K562 (cell line): Measurements from ENCODE around the gene NDFIP1. TPM values are rescaled to one million over a fixed set of nuclear protein-coding genes. Genes with fewer than 3 reads are reported as not detected.
"Not testable (repeated sequence)": the region's sequence is repeated elsewhere in the genome, so short reads cannot be mapped to it uniquely, and the experiment has no call there.

ENCODE experiments used
- ATAC-seq: fragments of 200-7000 bp; cut with Tn5 transposase; 3 replicates; pipeline ENCODE4 v1.9.1; 2020; ENCODE audit warnings: moderate library complexity
- BruUV-seq: library from RNA; stranded (reverse); fragments of 400-500 nt; replicated peaks from 2 replicates; lab custom pipeline; 2021; lab: Mats Ljungman, UMichigan
- CTCF ChIA-PET: fragments of 300-600 bp; formaldehyde crosslinking; extraction: SDS; loops from one replicate; lab custom pipeline; 2021; ENCODE audit warnings: low intra/inter-chr PET ratio; lab: Yijun Ruan, JAX
- POLR2A ChIA-PET: fragments of 300-600, 350-650 bp; sonication (Branson Sonifier 250); formaldehyde crosslinking; extraction: SDS; loops from one replicate; lab custom pipeline; 2021; ENCODE audit warnings: antibody characterized with exemption, inconsistent platforms; lab: Yijun Ruan, JAX
- DNase-seq, 4 experiments: peaks; one replicate each; pipeline versions ENCODE4 v3.0.0 to v3.0.0-alpha.2; 2011 to 2018; ENCODE audit warnings: low spot score in 3 of 4, mixed read lengths in 3 of 4; ENCODE audit errors: extremely low read depth in 1 of 4
- FAIRE-seq: peaks from 2 replicates; lab custom pipeline; 2011; peaks lifted over from hg19 to GRCh38; lab: Jason Lieb, UNC
- H2AFZ ChIP-seq: 2 replicates; pipeline ENCODE4 v1.6.0; 2011; ENCODE audit warnings: low read depth, low read length, control low read depth, inconsistent platforms
- H3K27ac ChIP-seq: fragments of 200-600 bp; 3 replicates; pipeline ENCODE4 v1.8.0; 2011; ENCODE audit warnings: low read depth, mild to moderate bottlenecking, control low read depth, inconsistent platforms, low read length, moderate library complexity, mixed read lengths; ENCODE audit errors: extremely low read depth
- H3K27me3 ChIP-seq, 2 experiments: fragments of 300-600 bp in 1 of 2; 2 replicates in 1 of 2; 3 replicates in 1 of 2; pipeline versions ENCODE4 v1.6.0 to v1.8.0; 2011; ENCODE audit warnings: inconsistent platforms in 2 of 2, low read length in 2 of 2, mild to moderate bottlenecking in 1 of 2, mixed read lengths in 1 of 2, moderate library complexity in 1 of 2; ENCODE audit not compliant: control insufficient read depth in 2 of 2, insufficient read depth in 2 of 2
- H3K36me3 ChIP-seq: fragments of 300-600 bp; 3 replicates; pipeline ENCODE4 v1.8.0; 2011; ENCODE audit warnings: mild to moderate bottlenecking, low read length, inconsistent platforms; ENCODE audit not compliant: control insufficient read depth, insufficient read depth
- H3K4me1 ChIP-seq, 2 experiments: fragments of 200-600 bp in 1 of 2; replicated peaks in 1 of 2; 2 replicates in 1 of 2; 3 replicates in 1 of 2; pipeline versions ENCODE4 v1.5.1 to v1.8.0; 2011; ENCODE audit warnings: inconsistent platforms in 2 of 2, low read length in 2 of 2, mild to moderate bottlenecking in 1 of 2, mixed read lengths in 1 of 2, moderate library complexity in 1 of 2; ENCODE audit not compliant: control insufficient read depth in 2 of 2, insufficient read depth in 2 of 2
- H3K4me2 ChIP-seq: 2 replicates; pipeline ENCODE4 v1.6.1; 2011; ENCODE audit warnings: low read length, control low read depth, inconsistent platforms, mixed read lengths; ENCODE audit not compliant: insufficient read depth
- H3K4me3 ChIP-seq: fragments of 200-600 bp; sonication (generic), shearing (Covaris generic); 2 replicates; pipeline ENCODE4 v1.5.1; 2016; ENCODE audit warnings: control low read depth, inconsistent platforms
- H3K79me2 ChIP-seq: fragments of 200-600 bp; 3 replicates; pipeline ENCODE4 v1.8.0; 2011; ENCODE audit warnings: low read length, inconsistent platforms; ENCODE audit not compliant: control insufficient read depth, insufficient read depth
- H3K9ac ChIP-seq, 2 experiments: 2 replicates each; pipeline versions ENCODE4 v1.6.0 to v1.6.1; 2011; ENCODE audit warnings: low read depth in 2 of 2, low read length in 2 of 2, control low read depth in 1 of 2, inconsistent platforms in 1 of 2, mild to moderate bottlenecking in 1 of 2, mixed read lengths in 1 of 2; ENCODE audit not compliant: insufficient read depth in 1 of 2
- H3K9me1 ChIP-seq: one replicate; pipeline ENCODE4 v1.6.0; 2011; ENCODE audit warnings: inconsistent platforms, mild to moderate bottlenecking, low read length, moderate library complexity; ENCODE audit not compliant: control insufficient read depth, insufficient read depth
- H3K9me3 ChIP-seq: replicated peaks from 2 replicates; pipeline ENCODE4 v1.5.1; 2011; ENCODE audit warnings: low read depth, low read length, inconsistent platforms; ENCODE audit not compliant: control insufficient read depth, insufficient read depth
- H4K20me1 ChIP-seq: replicated peaks from 2 replicates; pipeline ENCODE4 v1.6.1; 2011; ENCODE audit warnings: low read length, inconsistent platforms, mixed read lengths; ENCODE audit not compliant: control insufficient read depth, insufficient read depth
- CREM ChIP-seq: IDR thresholded peaks from 2 replicates; pipeline ENCODE4 v1.6.1; 2014; ENCODE audit warnings: antibody characterized with exemption, low read depth
- DPF2 ChIP-seq: fragments of 450-650 bp; IDR thresholded peaks from 2 replicates; pipeline ENCODE4 v1.6.1; 2016
- EP300 ChIP-seq: IDR thresholded peaks from 2 replicates; pipeline ENCODE4 v1.6.1; 2012; ENCODE audit warnings: low read length, improper control_type of control experiment
- FOXK2 ChIP-seq, 2 experiments: fragments of 450-650 bp; IDR thresholded peaks in 1 of 2; conservative IDR thresholded peaks in 1 of 2; 2 replicates each; pipeline ENCODE4 v1.6.1; 2016; ENCODE audit warnings: low read depth in 2 of 2, mild to moderate bottlenecking in 1 of 2
- JUND ChIP-seq, 2 experiments: IDR thresholded peaks; 2 replicates in 1 of 2; 3 replicates in 1 of 2; pipeline ENCODE4 v1.6.1; 2011; ENCODE audit warnings: borderline replicate concordance in 2 of 2, low read depth in 2 of 2, low read length in 2 of 2, improper control_type of control experiment in 1 of 2, missing biosample characterization in 1 of 2, missing genetic modification characterization in 1 of 2, missing genetic modification reagents in 1 of 2
- L3MBTL2 ChIP-seq: fragments of 450-650 bp; IDR thresholded peaks from 2 replicates; pipeline ENCODE4 v1.6.1; 2016; ENCODE audit warnings: mild to moderate bottlenecking, moderate library complexity
- MYNN ChIP-seq, 2 experiments: sonication (generic); formaldehyde crosslinking in 1 of 2; IDR thresholded peaks; 2 replicates each; pipeline versions ENCODE4 v1.5.0 to v1.6.1; 2016 to 2020; ENCODE audit warnings: antibody characterized with exemption in 1 of 2, missing genetic modification reagents in 1 of 2
- NR2C2 ChIP-seq, 2 experiments: fragments of 200-800 bp in 1 of 2; sonication (Bioruptor generic) in 1 of 2; sonication (generic) in 1 of 2; formaldehyde crosslinking in 1 of 2; IDR thresholded peaks; 2 replicates each; pipeline versions ENCODE4 v1.6.1 to v1.8.0; 2016 to 2022; ENCODE audit warnings: mild to moderate bottlenecking in 1 of 2, missing compliant biosample characterization in 1 of 2, missing genetic modification characterization in 1 of 2, missing genetic modification reagents in 1 of 2
- NRF1 ChIP-seq, 2 experiments: fragments of 450-650 bp; IDR thresholded peaks in 1 of 2; conservative IDR thresholded peaks in 1 of 2; 2 replicates each; pipeline ENCODE4 v1.6.1; 2014; ENCODE audit warnings: mild to moderate bottlenecking in 2 of 2
- TEAD4 ChIP-seq, 2 experiments: sonication (generic) in 1 of 2; formaldehyde crosslinking in 1 of 2; IDR thresholded peaks; 2 replicates each; pipeline versions ENCODE4 v1.6.1 to v1.8.0; 2012 to 2022; ENCODE audit warnings: borderline replicate concordance in 1 of 2, inconsistent platforms in 1 of 2, low read length in 1 of 2, mild to moderate bottlenecking in 1 of 2, missing genetic modification reagents in 1 of 2
- UBTF ChIP-seq, 2 experiments: IDR thresholded peaks; 2 replicates each; pipeline ENCODE4 v1.6.1; 2012; ENCODE audit warnings: improper control_type of control experiment in 2 of 2, low read depth in 2 of 2, low read length in 2 of 2, borderline replicate concordance in 1 of 2
- WGBS: fragments of 100-300 bp; shearing (Covaris generic); methylation state at CpG from one replicate; pipeline ENCODE4 v1.1.6; 2016; ENCODE audit warnings: low coverage, mixed read lengths; ENCODE audit not compliant: insufficient coverage; ENCODE audit errors: missing lambda C conversion rate; 5-methylcytosine and 5-hydroxymethylcytosine counted together
- in situ Hi-C: fragments of 300-500 bp; cut with MboI; formaldehyde crosslinking; loops from 4 replicates; pipeline ENCODE4 v1.15.0; 2018; ENCODE audit warnings: inconsistent platforms, mixed read lengths
- intact Hi-C: fragments of 100-400 bp; cut with micrococcal nuclease; formaldehyde crosslinking; loops from 2 replicates; pipeline ENCODE4 v1.14.2; 2022
- polyA plus RNA-seq, 8 experiments: library from polyadenylated mRNA; depleted of rRNA in 4 of 8; stranded (reverse) in 5 of 8; unstranded in 3 of 8; fragments of >200 nt; fragmentation: Nextera tagmentation in 2 of 8; fragmentation: Illumina TruSeq in 1 of 8; extraction: Ambion mirVana in 2 of 8; extraction: Trizol in 1 of 8; gene quantifications; 2 replicates each; pipeline versions ENCODE4 v1.2.1 to v1.2.3, GENCODE V29; 2011 to 2014; ENCODE audit warnings: inconsistent platforms in 1 of 8, missing spikeins in 1 of 8
- total RNA-seq, 7 experiments: library from RNA; depleted of rRNA in 6 of 7; stranded (reverse); fragments of >200 nt in 6 of 7; fragmentation: Illumina TruSeq in 2 of 7; extraction: Trizol in 2 of 7; gene quantifications; 2 replicates each; pipeline versions ENCODE4 v1.2.1 to v1.2.3, GENCODE V29; 2011 to 2021; ENCODE audit warnings: low replicate concordance in 1 of 7
- TF ChIP-seq, protein P1 (sequence below): fragments of 450-650 bp; IDR thresholded peaks from 2 replicates; pipeline ENCODE4 v1.6.1; 2017; ENCODE audit warnings: antibody characterized with exemption, mild to moderate bottlenecking

Gene NDFIP1
- total and polyA plus RNA-seq, 9 of the 15 experiments (the other 6 are each of a cell fraction or from before 2014, with no cell fraction given): 5.3 to 37.5 (median 31.9) TPM

DNA sequence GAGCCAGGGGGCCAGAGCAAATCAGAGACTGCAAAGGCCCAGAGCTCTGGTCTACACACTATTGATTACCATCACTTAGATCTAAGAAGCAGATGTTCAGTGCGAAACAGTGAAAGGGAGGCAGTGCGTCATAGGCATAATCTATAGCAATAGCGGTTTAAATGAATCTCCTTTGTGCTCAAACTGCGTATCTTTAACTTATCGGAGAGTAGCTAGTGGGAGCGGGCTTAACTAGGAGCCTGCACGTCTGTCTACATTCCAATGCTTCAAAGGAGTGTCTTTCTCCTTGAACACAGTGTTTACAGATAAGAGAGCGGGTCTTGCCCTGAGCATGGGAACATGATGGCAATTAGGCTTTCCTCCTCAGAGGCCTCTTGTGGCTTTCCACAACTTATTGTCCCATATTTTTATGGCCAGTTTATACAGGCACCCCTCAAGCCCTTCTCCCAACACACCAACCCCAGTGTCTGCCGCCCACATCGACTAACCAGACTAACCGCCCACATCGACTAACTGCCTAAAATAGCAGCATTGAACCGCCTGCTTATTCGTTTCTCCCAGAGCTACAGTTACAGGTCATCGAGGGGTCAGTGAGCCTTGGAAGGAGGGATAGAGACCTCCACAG is 19.6 kb upstream of the NDFIP1 start:
- BruUV-seq; in situ Hi-C loops; H3K9me1 ChIP-seq; H4K20me1 ChIP-seq; H3K27me3 ChIP-seq; H3K36me3 ChIP-seq; CTCF ChIA-PET; intact Hi-C loops; H3K79me2 ChIP-seq; H3K9me3 ChIP-seq; TF ChIP-seq MYNN (CRISPR knock-in tag; IDR thresholded peaks at IDR 0.05); TEAD4 (CRISPR knock-in tag; IDR thresholded peaks at IDR 0.05; ENCODE audit: borderline replicate concordance); NR2C2 (tag; IDR thresholded peaks at IDR 0.05); JUND (IDR thresholded peaks at IDR 0.05; ENCODE audit: borderline replicate concordance, low read depth, low read length): not testable (repeated sequence)
- FAIRE-seq: peak; percentile 70
- peak; percentile 81 for ATAC-seq
- POLR2A ChIA-PET: interaction anchor here (0.7 to 1.1 kb wide), 3 partner anchors 9 to 24 kb away, joined by 3 to 5 read pairs (median 3); no protein-coding TSS in a partner anchor
- H2AFZ ChIP-seq: peak overlapping the region; percentile 87
- DNase-seq: peak in 3 of 4 experiments; percentile 21 to 74 (median 48)
- H3K27ac ChIP-seq: peak overlapping the region; percentile 61
- peaks cover 10 to 22% of the 10 kb centered on the region in 2 experiments; a peak in 4 of 5 replicates for H3K4me1 ChIP-seq
- peak overlapping the region; percentile 27 to 61; a peak in 3 of 4 replicates for H3K9ac ChIP-seq
- peak overlapping the region; percentile 5; the same call in 1 of the 2 replicates for H3K4me3 ChIP-seq
- WGBS: 1% methylated on average over 15 of the region's 15 CpGs
- peak overlapping the region; percentile 63 for H3K4me2 ChIP-seq
- TF ChIP-seq MYNN (IDR thresholded peaks at IDR 0.05) (0 out of 2 replicates have a peak, but pooled peaks have one; percentile 12), TEAD4 (IDR thresholded peaks at IDR 0.05; ENCODE audit: low read length) (peak; percentile 32; the same call in 1 of the 2 replicates), CREM (peak; percentile 51), L3MBTL2 (peak; percentile 31; the same call in 1 of the 2 replicates), EP300 (peak; percentile 48; the same call in 1 of the 2 replicates), UBTF (IDR thresholded peaks at IDR 0.05; ENCODE audit: borderline replicate concordance in 1 of 2, low read depth in 2 of 2, low read length in 2 of 2) (0 out of 4 replicates have a peak, but pooled peaks of 1 of the 2 experiments have one; percentile 30), DPF2 (0 out of 2 replicates have a peak, but pooled peaks have one; percentile 19), NR2C2 (CRISPR knock-in tag; IDR thresholded peaks at IDR 0.05) (0 out of 2 replicates have a peak, but pooled peaks have one; percentile 36), FOXK2 (conservative IDR thresholded peaks at IDR 0.05 in 1 of 2, IDR thresholded peaks at IDR 0.05 in 1 of 2; ENCODE audit: low read depth in 2 of 2) (0 out of 4 replicates have a peak, but pooled peaks of 1 of the 2 experiments have one; percentile 27), JUND (tag; IDR thresholded peaks at IDR 0.05; ENCODE audit: borderline replicate concordance, low read depth, low read length) (peak; percentile 15; the same call in 1 of the 3 replicates), NRF1 (conservative IDR thresholded peaks at IDR 0.05 in 1 of 2, IDR thresholded peaks at IDR 0.05 in 1 of 2) (0 out of 4 replicates have a peak, but pooled peaks have one; percentile 11 to 25)
- TF ChIP-seq, protein P1, sequence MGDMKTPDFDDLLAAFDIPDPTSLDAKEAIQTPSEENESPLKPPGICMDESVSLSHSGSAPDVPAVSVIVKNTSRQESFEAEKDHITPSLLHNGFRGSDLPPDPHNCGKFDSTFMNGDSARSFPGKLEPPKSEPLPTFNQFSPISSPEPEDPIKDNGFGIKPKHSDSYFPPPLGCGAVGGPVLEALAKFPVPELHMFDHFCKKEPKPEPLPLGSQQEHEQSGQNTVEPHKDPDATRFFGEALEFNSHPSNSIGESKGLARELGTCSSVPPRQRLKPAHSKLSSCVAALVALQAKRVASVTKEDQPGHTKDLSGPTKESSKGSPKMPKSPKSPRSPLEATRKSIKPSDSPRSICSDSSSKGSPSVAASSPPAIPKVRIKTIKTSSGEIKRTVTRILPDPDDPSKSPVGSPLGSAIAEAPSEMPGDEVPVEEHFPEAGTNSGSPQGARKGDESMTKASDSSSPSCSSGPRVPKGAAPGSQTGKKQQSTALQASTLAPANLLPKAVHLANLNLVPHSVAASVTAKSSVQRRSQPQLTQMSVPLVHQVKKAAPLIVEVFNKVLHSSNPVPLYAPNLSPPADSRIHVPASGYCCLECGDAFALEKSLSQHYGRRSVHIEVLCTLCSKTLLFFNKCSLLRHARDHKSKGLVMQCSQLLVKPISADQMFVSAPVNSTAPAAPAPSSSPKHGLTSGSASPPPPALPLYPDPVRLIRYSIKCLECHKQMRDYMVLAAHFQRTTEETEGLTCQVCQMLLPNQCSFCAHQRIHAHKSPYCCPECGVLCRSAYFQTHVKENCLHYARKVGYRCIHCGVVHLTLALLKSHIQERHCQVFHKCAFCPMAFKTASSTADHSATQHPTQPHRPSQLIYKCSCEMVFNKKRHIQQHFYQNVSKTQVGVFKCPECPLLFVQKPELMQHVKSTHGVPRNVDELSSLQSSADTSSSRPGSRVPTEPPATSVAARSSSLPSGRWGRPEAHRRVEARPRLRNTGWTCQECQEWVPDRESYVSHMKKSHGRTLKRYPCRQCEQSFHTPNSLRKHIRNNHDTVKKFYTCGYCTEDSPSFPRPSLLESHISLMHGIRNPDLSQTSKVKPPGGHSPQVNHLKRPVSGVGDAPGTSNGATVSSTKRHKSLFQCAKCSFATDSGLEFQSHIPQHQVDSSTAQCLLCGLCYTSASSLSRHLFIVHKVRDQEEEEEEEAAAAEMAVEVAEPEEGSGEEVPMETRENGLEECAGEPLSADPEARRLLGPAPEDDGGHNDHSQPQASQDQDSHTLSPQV: 0 out of 2 replicates have a peak, but pooled peaks have one; percentile 38
